AG09309 (cell line): ENCODE data around the gene IFNAR1.

ENCODE experiments used
- DNase-seq: peaks from one replicate; pipeline ENCODE4 v3.0.0-alpha.2; 2010; ENCODE audit warnings: low read depth
- H3K4me3 ChIP-seq: 2 replicates; pipeline ENCODE4 v1.5.1; 2011; ENCODE audit warnings: mild to moderate bottlenecking, low read depth, low read length, moderate library complexity; ENCODE audit not compliant: control insufficient read depth
- TF ChIP-seq, protein P1 (sequence below): IDR thresholded peaks from 2 replicates; pipeline ENCODE4 v1.5.1; 2011; ENCODE audit warnings: mild to moderate bottlenecking, low read depth, low read length, inconsistent platforms; ENCODE audit not compliant: insufficient read depth, control insufficient read depth; ENCODE audit errors: missing control alignments

IFNAR1 gene

DNA sequence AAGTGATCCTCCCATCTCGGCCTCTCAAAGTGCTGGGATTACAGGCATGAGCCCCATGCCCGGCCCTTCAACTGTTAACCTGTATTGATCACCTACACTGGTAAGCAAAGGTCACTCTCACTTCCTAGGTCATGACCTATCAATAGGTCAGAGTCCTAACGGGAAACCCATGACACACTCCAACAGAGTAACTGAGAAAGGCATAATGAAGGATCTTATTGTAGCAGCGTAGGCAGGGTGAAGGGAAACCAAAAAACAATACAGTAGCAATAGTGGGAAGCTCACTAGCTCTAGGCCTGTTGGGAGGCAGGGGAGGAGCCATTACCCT, 19.5 kb upstream of the IFNAR1 start:
- no peak overlapping the region for H3K4me3 ChIP-seq
- TF ChIP-seq, protein P1, sequence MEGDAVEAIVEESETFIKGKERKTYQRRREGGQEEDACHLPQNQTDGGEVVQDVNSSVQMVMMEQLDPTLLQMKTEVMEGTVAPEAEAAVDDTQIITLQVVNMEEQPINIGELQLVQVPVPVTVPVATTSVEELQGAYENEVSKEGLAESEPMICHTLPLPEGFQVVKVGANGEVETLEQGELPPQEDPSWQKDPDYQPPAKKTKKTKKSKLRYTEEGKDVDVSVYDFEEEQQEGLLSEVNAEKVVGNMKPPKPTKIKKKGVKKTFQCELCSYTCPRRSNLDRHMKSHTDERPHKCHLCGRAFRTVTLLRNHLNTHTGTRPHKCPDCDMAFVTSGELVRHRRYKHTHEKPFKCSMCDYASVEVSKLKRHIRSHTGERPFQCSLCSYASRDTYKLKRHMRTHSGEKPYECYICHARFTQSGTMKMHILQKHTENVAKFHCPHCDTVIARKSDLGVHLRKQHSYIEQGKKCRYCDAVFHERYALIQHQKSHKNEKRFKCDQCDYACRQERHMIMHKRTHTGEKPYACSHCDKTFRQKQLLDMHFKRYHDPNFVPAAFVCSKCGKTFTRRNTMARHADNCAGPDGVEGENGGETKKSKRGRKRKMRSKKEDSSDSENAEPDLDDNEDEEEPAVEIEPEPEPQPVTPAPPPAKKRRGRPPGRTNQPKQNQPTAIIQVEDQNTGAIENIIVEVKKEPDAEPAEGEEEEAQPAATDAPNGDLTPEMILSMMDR, result no peak
- no peak for DNase-seq

DNA sequence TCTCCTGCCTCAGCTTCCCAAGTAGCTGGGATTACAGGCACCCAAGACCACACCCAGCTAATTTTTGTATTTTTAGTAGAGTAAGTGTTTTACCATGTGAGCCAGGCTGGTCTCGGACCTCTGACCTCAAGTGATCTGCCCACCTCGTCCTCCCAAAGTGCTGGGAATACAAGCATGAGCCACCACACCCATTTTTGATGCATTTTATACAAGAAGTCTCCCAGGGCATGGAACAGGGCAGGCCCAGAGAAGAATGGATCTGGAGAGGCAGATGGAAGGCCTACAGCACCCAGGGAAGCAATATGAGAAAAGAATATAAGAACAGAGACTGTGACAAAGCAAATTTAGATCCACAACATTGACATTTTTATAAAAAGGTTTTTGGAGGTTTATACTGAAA, 18.8 kb upstream of the IFNAR1 start:
- no peak for DNase-seq
- no peak overlapping the region for H3K4me3 ChIP-seq
- TF ChIP-seq, protein P1, result no peak

DNA sequence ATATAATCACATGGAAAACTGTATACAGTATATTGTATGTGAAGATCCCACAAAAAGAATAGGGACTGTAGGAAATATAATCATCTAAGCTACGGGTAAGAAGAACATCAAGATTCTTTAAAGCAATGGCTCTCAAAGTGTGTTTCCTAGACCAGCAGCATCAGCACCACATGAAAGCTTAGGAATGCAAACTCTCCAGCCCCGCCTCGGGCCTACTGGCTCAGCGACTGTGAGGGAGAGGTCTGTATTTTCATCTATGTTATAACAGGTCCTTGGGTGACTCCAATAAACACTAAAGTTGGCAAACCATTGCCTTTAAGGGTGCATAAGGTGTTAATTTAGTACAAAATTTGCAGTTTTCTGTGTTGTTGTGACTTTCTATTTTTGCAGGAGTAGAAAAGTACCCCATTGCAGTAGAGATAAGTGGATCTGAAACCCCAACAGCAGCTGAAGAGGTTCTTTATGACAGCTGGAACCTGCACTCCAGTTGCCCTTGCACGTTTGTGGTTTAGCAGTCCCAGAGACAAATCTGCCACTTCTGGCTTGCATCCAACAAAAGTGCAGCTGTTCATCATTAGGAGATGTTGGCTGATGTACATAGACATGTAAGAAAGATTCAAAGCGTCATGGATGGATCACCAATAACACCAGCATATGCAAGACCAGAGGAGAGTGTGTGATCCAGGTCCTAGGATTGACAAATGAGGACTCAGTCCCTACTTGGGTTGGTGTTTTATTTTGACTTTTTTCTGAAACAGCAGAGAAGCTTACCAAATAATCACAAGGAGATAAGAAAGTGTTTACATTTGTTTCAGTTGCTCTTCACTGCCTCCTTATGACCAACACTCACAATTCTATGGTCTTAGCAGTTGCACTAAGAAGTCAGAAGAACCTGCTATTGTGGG, 15.9 kb upstream of the IFNAR1 start:
- TF ChIP-seq, protein P1, result no peak
- H3K4me3 ChIP-seq, result no peak overlapping the region
- no peak for DNase-seq

DNA sequence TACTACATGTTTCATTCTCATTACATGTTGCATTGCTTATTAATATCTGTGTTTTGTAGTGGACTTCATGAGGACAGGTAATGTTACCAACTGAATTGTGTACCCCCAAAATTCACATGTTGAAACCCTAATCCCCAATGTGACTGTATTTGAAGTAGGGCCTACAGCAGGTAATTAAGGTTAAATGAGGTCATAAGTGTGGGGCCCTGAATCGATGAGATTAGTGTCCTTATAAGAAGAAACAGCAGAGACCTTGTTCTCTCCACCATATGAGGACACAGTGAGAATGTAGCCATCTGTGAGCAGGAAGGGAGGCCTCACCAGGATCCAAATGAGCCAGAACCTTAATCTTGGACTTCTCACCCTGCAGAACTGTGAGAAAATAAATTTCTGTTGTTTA, 15.0 kb upstream of the IFNAR1 start:
- no peak for DNase-seq
- TF ChIP-seq, protein P1, result no peak
- no peak overlapping the region for H3K4me3 ChIP-seq

DNA sequence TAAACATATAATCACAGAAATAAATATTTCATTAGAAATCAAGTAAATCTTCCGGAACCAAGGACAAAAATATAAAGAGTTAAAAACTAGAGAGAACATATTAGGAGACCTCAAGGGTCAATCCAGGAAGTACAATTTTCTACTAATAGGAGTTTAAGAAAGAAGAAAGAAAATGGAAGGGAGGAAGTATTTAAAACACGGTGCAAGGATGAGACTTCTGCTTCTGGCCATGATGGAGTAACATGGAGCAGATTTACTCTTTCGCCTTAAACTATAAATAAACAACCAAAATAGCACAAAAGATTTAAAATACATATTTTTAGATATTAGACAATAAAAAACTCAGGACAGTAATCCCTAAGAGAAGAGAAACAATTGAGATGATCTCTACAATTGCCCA, 12.6 kb upstream of the IFNAR1 start:
- no peak overlapping the region for H3K4me3 ChIP-seq
- TF ChIP-seq, protein P1, result no peak
- DNase-seq, result no peak

DNA sequence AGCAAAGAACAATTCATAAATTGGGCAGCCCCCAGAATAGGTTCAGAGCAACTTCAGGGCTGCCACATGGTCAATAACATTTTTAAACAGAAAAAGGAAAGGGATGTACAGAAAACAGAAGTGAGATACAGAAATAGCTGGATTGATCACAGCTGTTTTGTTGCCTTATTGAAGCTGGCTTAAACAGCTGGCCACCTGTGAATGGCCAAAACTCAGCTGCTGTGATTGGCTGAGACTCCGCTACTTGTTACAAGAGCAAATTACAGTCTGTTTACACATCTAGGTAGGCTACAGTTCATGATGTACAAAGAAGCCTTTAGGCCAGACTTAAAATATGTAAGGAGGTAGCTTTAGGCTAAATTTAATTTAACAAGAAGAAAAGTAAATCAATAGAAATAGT, 11.6 kb upstream of the IFNAR1 start:
- TF ChIP-seq, protein P1, result no peak

More for the DNA sequence above, 11.6 kb upstream of the IFNAR1 start:
- H3K4me3 ChIP-seq, result no peak overlapping the region
- no peak for DNase-seq
